Measurements from ENCODE around the gene THOP1. TPM values are rescaled to one million over a fixed set of nuclear protein-coding genes. Genes with fewer than 3 reads are reported as not detected.

Gene THOP1
- polyA plus RNA-seq, 2 donors: 56.5 to 77.4 TPM

DNA sequence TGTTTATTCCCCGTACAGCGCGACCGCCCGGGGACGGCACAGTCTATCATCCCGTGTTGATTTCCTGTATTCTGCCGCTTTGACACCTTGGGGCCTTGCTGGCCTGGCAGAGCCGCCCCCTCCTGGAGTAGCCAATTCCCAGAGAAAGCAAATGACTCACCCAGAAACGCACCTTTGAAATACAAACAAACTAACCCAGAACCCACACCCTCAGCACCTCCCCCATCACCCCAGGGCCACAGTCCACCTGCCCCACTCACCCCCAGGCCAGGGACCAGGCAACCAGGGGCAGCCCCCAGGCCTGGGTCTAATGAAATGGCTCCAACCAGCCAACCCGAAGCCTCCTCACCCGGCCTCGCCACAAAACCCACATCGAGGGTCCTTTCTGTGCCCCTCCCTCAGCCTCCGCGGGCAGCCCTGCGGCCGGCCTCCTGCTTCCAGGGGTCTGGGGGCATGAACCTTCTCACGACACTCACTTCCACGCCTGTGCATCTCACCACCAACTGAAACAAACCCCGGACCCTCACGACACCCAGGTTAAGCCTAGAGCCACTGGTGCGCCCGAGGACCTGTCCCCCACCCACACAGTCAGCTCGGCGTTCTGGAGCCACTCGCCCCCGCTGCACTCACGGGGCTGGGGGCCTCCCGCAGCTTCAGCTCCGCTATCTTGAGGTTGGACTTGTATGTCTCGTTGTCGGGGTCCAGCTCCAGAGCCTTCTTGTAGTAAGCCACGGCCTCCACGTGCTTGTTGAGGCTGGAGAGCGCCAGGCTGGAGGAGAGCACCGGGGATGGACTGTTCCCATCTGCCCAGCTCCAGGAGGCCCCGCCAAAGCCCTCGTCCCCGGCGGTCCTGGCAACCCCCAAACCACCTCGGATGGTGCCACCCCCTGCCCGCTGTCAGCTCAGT, 23.2 kb upstream of the THOP1 start:
- Histone ChIP-seq H3K9me3 (ENCODE audit: control insufficient read depth in 2 of 2, insufficient read depth in 1 of 2, low read depth in 1 of 2, low read length in 1 of 2) (no peaks in the 10 kb centered on the region), H3K27ac (ENCODE audit: low read depth in 2 of 2, low read length in 1 of 2) (no peak overlapping the region), H3K4me1 (ENCODE audit: control insufficient read depth in 2 of 2, insufficient read depth in 2 of 2, low read length in 1 of 2) (no peaks in the 10 kb centered on the region), H3K36me3 (ENCODE audit: control insufficient read depth in 2 of 2, insufficient read depth in 2 of 2, low read length in 1 of 2) (peaks cover 13 to 55% of the 10 kb centered on the region in 2 donors), H3K4me3 (ENCODE audit: low read depth in 1 of 2, low read length in 2 of 2) (no peak overlapping the region), H3K27me3 (ENCODE audit: control insufficient read depth in 1 of 2, insufficient read depth in 2 of 2, low read length in 2 of 2) (no peaks in the 10 kb centered on the region)
- 92 to 93% methylated on average over 43 of the region's 43 CpGs for WGBS, 2 donors

DNA sequence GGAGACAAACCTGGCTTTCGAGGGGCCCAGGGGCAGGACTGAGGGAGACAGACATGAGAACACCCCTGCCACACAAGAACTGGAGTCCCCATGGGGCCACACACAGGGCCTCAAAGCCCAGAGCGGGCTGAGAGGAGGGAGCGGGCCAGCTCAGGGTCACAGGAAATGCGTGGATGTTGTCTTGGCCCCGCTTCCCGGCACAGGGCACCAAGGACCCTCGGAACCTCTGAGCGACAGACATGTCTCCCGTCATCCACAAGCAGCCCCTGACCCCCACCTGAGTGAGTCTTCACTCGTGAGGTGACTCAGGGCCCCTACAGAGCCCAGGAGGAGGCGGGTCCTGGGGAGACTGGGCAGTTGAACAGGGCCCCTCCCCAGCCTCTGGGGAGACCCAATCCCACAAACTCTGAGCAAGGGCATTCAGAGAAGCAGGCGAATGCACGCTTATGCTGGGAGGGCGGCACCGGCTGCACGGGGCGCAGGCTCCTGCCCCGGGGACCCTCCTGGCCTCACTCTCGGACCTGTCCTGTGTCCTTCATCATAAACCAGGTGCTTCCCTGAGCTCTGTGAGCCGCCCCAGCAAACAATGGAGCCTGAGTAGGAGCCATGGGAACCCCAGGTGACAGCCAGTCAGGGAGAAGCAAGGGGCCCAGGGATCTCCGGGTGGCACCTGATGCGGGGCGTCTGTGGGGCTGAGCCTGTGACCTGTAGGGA, 22.4 kb upstream of the THOP1 start:
- no peak overlapping the region for H3K4me3 ChIP-seq (ENCODE audit: low read depth in 1 of 2, low read length in 2 of 2)
- H3K4me1 ChIP-seq (ENCODE audit: control insufficient read depth in 2 of 2, insufficient read depth in 2 of 2, low read length in 1 of 2): no peaks in the 10 kb centered on the region
- H3K36me3 ChIP-seq (ENCODE audit: control insufficient read depth in 2 of 2, insufficient read depth in 2 of 2, low read length in 1 of 2): peaks cover 13 to 55% of the 10 kb centered on the region in 2 donors
- no peak overlapping the region for H3K27ac ChIP-seq (ENCODE audit: low read depth in 2 of 2, low read length in 1 of 2)
- H3K27me3 ChIP-seq (ENCODE audit: control insufficient read depth in 1 of 2, insufficient read depth in 2 of 2, low read length in 2 of 2): no peaks in the 10 kb centered on the region
- 95 to 96% methylated on average over 23 of the region's 23 CpGs for WGBS, 2 donors
- H3K9me3 ChIP-seq (ENCODE audit: control insufficient read depth in 2 of 2, insufficient read depth in 1 of 2, low read depth in 1 of 2, low read length in 1 of 2): no peaks in the 10 kb centered on the region

DNA sequence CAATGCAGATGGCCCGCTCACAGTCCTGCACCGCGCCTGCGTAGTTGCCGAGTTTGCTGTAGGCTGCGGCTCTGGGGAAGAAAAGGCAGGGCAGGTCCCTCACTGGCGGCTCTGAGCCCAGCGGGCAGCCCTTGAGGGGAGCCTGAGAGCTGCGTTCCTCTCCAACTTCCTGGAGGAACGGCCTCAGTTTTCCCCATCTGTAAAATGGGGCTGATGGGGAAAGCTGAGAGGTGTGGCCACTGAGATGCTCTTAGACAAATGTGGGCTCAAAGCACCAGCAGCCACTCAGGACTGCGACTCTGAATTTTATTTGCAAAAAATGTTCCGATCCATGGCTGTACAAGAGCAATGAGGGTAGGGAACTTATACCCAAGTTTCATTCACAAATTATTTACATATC, 21.6 kb upstream of the THOP1 start:
- H3K4me3 ChIP-seq (ENCODE audit: low read depth in 1 of 2, low read length in 2 of 2): no peak overlapping the region
- H3K27ac ChIP-seq (ENCODE audit: low read depth in 2 of 2, low read length in 1 of 2): no peak overlapping the region
- 96 to 97% methylated on average over 10 to 12 of the region's 12 CpGs for WGBS, 2 donors
- no peaks in the 10 kb centered on the region for H3K27me3 ChIP-seq (ENCODE audit: control insufficient read depth in 1 of 2, insufficient read depth in 2 of 2, low read length in 2 of 2)
- H3K4me1 ChIP-seq (ENCODE audit: control insufficient read depth in 2 of 2, insufficient read depth in 2 of 2, low read length in 1 of 2): no peaks in the 10 kb centered on the region
- peaks cover 13 to 55% of the 10 kb centered on the region in 2 donors for H3K36me3 ChIP-seq (ENCODE audit: control insufficient read depth in 2 of 2, insufficient read depth in 2 of 2, low read length in 1 of 2)
- H3K9me3 ChIP-seq (ENCODE audit: control insufficient read depth in 2 of 2, insufficient read depth in 1 of 2, low read depth in 1 of 2, low read length in 1 of 2): no peaks in the 10 kb centered on the region

DNA sequence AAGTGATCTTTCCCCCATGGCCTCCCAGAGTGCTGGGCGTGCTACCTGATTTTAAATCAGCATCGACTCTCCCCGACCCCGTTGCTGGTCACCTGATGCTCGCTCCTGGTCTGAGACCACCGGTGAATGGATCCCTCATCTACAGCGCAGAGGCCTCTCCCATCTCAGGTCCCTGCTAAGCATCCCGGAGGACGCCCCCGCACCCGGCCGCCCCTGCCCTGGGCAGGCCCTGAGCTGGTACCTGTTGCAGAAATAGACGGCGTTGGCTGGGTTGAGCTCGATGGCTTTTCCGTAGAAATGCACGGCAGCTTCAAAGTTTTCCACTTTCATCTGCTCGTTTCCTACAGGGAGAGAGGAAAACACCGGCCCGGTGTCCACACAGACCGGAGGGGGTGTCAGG, 20.4 kb upstream of the THOP1 start:
- Histone ChIP-seq H3K27ac (ENCODE audit: low read depth in 2 of 2, low read length in 1 of 2) (no peak overlapping the region), H3K27me3 (ENCODE audit: control insufficient read depth in 1 of 2, insufficient read depth in 2 of 2, low read length in 2 of 2) (no peaks in the 10 kb centered on the region), H3K4me3 (ENCODE audit: low read depth in 1 of 2, low read length in 2 of 2) (no peak overlapping the region), H3K9me3 (ENCODE audit: control insufficient read depth in 2 of 2, insufficient read depth in 1 of 2, low read depth in 1 of 2, low read length in 1 of 2) (no peaks in the 10 kb centered on the region), H3K4me1 (ENCODE audit: control insufficient read depth in 2 of 2, insufficient read depth in 2 of 2, low read length in 1 of 2) (no peaks in the 10 kb centered on the region), H3K36me3 (ENCODE audit: control insufficient read depth in 2 of 2, insufficient read depth in 2 of 2, low read length in 1 of 2) (peaks cover 13 to 53% of the 10 kb centered on the region in 2 donors)
- WGBS, 2 donors: 95% methylated on average over 20 to 21 of the region's 21 CpGs

DNA sequence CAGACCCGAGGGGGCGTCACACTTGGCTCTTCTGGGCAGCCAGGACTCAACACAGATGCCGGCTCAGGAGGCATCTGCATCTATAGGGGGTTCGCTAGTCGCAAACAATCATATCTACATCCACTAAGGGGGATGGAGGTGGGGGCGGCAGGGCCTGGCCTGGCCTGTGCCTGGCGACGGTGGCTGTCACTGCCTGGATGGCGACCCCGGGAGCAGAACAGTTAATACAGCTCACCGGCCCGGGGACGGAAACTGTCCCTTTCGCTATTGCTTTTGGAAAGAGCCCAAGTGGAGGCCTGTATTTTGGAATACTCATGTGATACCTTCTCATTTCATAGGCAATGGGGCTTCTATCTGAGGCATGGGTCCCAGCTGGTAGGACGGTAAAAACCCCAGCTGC, 19.9 kb upstream of the THOP1 start:
- H3K9me3 ChIP-seq (ENCODE audit: control insufficient read depth in 2 of 2, insufficient read depth in 1 of 2, low read depth in 1 of 2, low read length in 1 of 2): no peaks in the 10 kb centered on the region
- 90 to 91% methylated on average over 15 of the region's 15 CpGs for WGBS, 2 donors
- H3K27ac ChIP-seq (ENCODE audit: low read depth in 2 of 2, low read length in 1 of 2): no peak overlapping the region
- H3K4me1 ChIP-seq (ENCODE audit: control insufficient read depth in 2 of 2, insufficient read depth in 2 of 2, low read length in 1 of 2): no peaks in the 10 kb centered on the region
- H3K4me3 ChIP-seq (ENCODE audit: low read depth in 1 of 2, low read length in 2 of 2): no peak overlapping the region
- H3K36me3 ChIP-seq (ENCODE audit: control insufficient read depth in 2 of 2, insufficient read depth in 2 of 2, low read length in 1 of 2): peaks cover 13 to 56% of the 10 kb centered on the region in 2 donors
- no peaks in the 10 kb centered on the region for H3K27me3 ChIP-seq (ENCODE audit: control insufficient read depth in 1 of 2, insufficient read depth in 2 of 2, low read length in 2 of 2)

DNA sequence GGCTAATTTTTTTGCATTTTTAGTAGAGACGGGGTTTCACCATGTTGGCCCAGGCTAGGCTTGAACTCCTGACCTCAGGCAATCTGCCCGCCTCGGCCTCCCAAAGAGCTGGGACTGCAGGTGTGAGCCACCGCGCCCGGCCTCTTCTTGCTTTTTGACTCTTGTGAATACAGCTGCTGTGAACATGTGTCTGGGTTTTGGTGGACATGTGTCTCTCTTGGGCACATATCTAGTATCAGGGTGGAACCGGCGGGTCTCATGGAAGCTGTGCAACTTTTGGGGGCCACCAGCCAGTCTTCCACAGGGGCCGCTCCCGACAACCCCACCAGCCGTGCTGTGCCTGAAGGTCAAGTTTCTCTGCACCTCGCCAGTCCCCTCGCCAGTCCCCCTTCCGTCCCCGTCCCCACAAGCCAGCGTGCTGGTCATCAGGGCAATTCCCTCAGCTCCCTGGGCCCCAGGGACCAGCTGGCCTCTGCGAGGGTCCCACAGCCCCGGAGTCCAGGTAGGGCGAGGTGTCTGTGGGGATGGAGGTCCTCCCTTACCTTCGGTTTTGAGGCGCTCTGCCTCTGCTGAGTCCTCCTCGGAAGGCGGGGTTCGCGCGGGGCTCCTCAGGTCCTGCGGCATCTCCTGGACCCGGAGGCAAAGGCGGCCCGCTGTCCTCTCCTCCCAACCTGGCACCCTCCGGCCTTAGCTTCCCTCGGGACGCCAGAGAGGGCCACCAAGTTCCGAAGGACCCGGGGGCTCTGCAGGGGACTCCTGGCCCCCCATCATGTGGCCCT, 18.5 kb upstream of the THOP1 start:
- no peaks in the 10 kb centered on the region for H3K9me3 ChIP-seq (ENCODE audit: control insufficient read depth in 2 of 2, insufficient read depth in 1 of 2, low read depth in 1 of 2, low read length in 1 of 2)
- no peaks in the 10 kb centered on the region for H3K4me1 ChIP-seq (ENCODE audit: control insufficient read depth in 2 of 2, insufficient read depth in 2 of 2, low read length in 1 of 2)
- H3K4me3 ChIP-seq (ENCODE audit: low read depth in 1 of 2, low read length in 2 of 2): no peak overlapping the region
- H3K27ac ChIP-seq (ENCODE audit: low read depth in 2 of 2, low read length in 1 of 2): no peak overlapping the region
- no peaks in the 10 kb centered on the region for H3K27me3 ChIP-seq (ENCODE audit: control insufficient read depth in 1 of 2, insufficient read depth in 2 of 2, low read length in 2 of 2)
- 96% methylated on average over 35 of the region's 35 CpGs for WGBS, 2 donors
- peaks cover 9 to 52% of the 10 kb centered on the region in 2 donors for H3K36me3 ChIP-seq (ENCODE audit: control insufficient read depth in 2 of 2, insufficient read depth in 2 of 2, low read length in 1 of 2)

DNA sequence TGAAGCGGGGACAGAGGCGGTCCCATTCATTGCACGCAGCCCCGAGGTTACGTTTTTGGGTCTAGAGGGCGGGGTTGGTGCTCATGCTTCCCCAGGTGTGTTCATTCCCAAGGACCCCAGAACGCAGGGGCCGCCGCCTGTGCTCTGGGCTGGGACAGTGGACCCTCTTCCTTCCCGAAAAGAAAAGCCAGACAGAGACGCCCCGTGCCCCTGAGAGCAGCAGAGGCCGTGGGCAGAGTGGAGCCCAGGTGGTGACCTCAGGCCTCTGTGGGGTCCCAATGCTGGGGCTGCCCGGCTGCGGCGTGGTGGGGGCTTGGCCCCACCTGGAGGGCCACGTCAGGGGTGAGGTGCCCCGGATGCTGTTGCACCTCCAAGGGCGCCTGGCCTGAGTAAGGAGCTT, 17.6 kb upstream of the THOP1 start:
- Histone ChIP-seq H3K4me3 (ENCODE audit: low read depth in 1 of 2, low read length in 2 of 2) (no peak overlapping the region), H3K27ac (ENCODE audit: low read depth in 2 of 2, low read length in 1 of 2) (no peak overlapping the region), H3K36me3 (ENCODE audit: control insufficient read depth in 2 of 2, insufficient read depth in 2 of 2, low read length in 1 of 2) (peaks cover 5 to 49% of the 10 kb centered on the region in 2 donors), H3K9me3 (ENCODE audit: control insufficient read depth in 2 of 2, insufficient read depth in 1 of 2, low read depth in 1 of 2, low read length in 1 of 2) (no peaks in the 10 kb centered on the region), H3K27me3 (ENCODE audit: control insufficient read depth in 1 of 2, insufficient read depth in 2 of 2, low read length in 2 of 2) (no peaks in the 10 kb centered on the region), H3K4me1 (ENCODE audit: control insufficient read depth in 2 of 2, insufficient read depth in 2 of 2, low read length in 1 of 2) (no peaks in the 10 kb centered on the region)
- WGBS, 2 donors: 93 to 95% methylated on average over 19 of the region's 19 CpGs

DNA sequence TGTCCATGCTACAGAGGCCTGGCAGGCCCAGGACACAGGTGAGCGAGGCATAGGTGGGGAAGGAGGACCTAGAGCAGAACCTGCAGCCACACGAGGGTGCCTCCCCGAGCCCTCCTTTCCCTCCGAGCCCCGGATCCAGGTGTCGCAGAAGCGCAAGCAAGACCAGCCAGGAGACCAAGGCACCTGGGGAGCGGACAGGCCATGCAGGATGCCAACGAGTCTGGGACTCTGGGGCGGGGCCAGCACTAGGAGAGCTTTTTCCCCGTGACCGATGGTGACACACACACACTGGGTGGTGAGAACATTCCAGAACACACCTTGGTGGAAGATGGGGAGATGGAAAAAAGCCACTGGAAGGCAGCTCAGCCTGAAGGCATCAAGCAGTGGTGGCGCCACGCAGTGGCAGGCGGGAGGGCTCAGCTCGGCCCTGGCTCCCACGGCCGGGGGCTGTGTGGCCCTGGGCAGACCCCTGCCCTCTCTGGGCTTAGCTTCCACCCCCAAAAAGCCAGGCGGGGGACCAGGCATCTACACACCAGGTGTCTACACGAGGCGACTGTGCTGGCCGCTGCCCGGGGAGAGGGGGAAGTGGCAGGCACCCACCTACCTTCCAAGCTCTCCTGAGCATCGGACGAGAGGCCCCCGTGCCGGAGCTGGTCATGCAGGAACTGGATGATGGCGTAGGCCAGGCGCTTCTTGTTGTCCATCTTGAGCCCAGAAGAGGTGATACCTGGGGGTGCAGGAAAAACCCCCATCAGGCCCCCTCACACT, 16.8 kb upstream of the THOP1 start:
- Histone ChIP-seq H3K27ac (ENCODE audit: low read depth in 2 of 2, low read length in 1 of 2) (no peak overlapping the region), H3K4me1 (ENCODE audit: control insufficient read depth in 2 of 2, insufficient read depth in 2 of 2, low read length in 1 of 2) (no peaks in the 10 kb centered on the region), H3K27me3 (ENCODE audit: control insufficient read depth in 1 of 2, insufficient read depth in 2 of 2, low read length in 2 of 2) (no peaks in the 10 kb centered on the region), H3K36me3 (ENCODE audit: control insufficient read depth in 2 of 2, insufficient read depth in 2 of 2, low read length in 1 of 2) (peaks cover 2 to 40% of the 10 kb centered on the region in 2 donors), H3K4me3 (ENCODE audit: low read depth in 1 of 2, low read length in 2 of 2) (no peak overlapping the region), H3K9me3 (ENCODE audit: control insufficient read depth in 2 of 2, insufficient read depth in 1 of 2, low read depth in 1 of 2, low read length in 1 of 2) (no peaks in the 10 kb centered on the region)
- WGBS, 2 donors: 92 to 93% methylated on average over 29 of the region's 29 CpGs

DNA sequence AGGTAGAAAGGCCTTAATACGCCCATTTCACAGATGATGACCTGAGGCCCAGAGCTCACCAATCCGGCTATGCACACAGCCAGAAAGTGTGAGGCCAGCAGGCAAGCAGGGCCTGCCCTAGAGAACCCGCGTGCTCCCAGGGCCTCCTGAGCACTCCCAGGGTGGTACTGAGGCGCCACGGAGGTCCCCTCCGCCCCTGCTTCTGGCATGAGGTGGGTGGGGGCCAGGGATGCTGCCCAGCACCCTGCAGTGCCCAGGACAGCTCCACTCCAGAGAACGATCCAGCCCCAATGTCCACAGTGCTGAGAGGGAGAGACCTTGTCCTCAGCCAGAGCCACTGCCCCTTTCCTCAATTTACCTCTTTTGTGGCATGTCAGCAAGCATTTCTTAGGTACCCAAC, 16.1 kb upstream of the THOP1 start:
- H3K27ac ChIP-seq (ENCODE audit: low read depth in 2 of 2, low read length in 1 of 2): no peak overlapping the region
- no peaks in the 10 kb centered on the region for H3K4me1 ChIP-seq (ENCODE audit: control insufficient read depth in 2 of 2, insufficient read depth in 2 of 2, low read length in 1 of 2)
- WGBS, 2 donors: 95 to 96% methylated on average over 8 of the region's 8 CpGs
- H3K27me3 ChIP-seq (ENCODE audit: control insufficient read depth in 1 of 2, insufficient read depth in 2 of 2, low read length in 2 of 2): no peaks in the 10 kb centered on the region
- H3K36me3 ChIP-seq (ENCODE audit: control insufficient read depth in 2 of 2, insufficient read depth in 2 of 2, low read length in 1 of 2): peaks cover 0 to 39% of the 10 kb centered on the region in 2 donors
- H3K9me3 ChIP-seq (ENCODE audit: control insufficient read depth in 2 of 2, insufficient read depth in 1 of 2, low read depth in 1 of 2, low read length in 1 of 2): no peaks in the 10 kb centered on the region
- H3K4me3 ChIP-seq (ENCODE audit: low read depth in 1 of 2, low read length in 2 of 2): no peak overlapping the region

All from esophagus (tissue), 2 donors.